K562 (cell line): ENCODE data around the gene CBFA2T2. TPM values are rescaled to one million over a fixed set of nuclear protein-coding genes. Genes with fewer than 3 reads are reported as not detected.

Experiments used
- AFF1 ChIP-seq, 2 experiments: fragments of 450-650 bp; IDR thresholded peaks; 2 replicates each; pipeline ENCODE4 v1.6.1; 2018; ENCODE audit warnings: mild to moderate bottlenecking in 2 of 2, low read depth in 1 of 2; ENCODE audit not compliant: partially characterized antibody in 2 of 2
- GATA2 ChIP-seq: sonication (generic); formaldehyde crosslinking; IDR thresholded peaks from 2 replicates; pipeline ENCODE4 v1.4.0; 2020; ENCODE audit warnings: mild to moderate bottlenecking, missing genetic modification reagents
- GATAD2A ChIP-seq: fragments of 450-650 bp; IDR thresholded peaks from 2 replicates; pipeline ENCODE4 v1.6.1; 2017
- LCOR ChIP-seq: sonication (generic); formaldehyde crosslinking; IDR thresholded peaks from 2 replicates; pipeline ENCODE4 v1.8.0; 2022; ENCODE audit warnings: mild to moderate bottlenecking, missing genetic modification reagents
- NFIX ChIP-seq: fragments of 250-450 bp; sonication (Bioruptor Pico); IDR thresholded peaks from 2 replicates; pipeline ENCODE4 v1.4.0; 2020; ENCODE audit warnings: low read depth, mild to moderate bottlenecking, moderate library complexity
- PTTG1 ChIP-seq: fragments of 450-650 bp; IDR thresholded peaks from 2 replicates; pipeline ENCODE4 v1.6.1; 2016; ENCODE audit warnings: low read depth, mild to moderate bottlenecking, missing genetic modification characterization, missing compliant biosample characterization
- ZNF318 ChIP-seq, 2 experiments: fragments of 450-650 bp; IDR thresholded peaks; 2 replicates each; pipeline ENCODE4 v1.6.1; 2016; ENCODE audit warnings: mild to moderate bottlenecking in 2 of 2, borderline replicate concordance in 1 of 2, low read depth in 1 of 2, moderate library complexity in 1 of 2
- polyA plus RNA-seq, 8 experiments: library from polyadenylated mRNA; depleted of rRNA in 4 of 8; stranded (reverse) in 5 of 8; unstranded in 3 of 8; fragments of >200 nt; fragmentation: Nextera tagmentation in 2 of 8; fragmentation: Illumina TruSeq in 1 of 8; extraction: Ambion mirVana in 2 of 8; extraction: Trizol in 1 of 8; gene quantifications; 2 replicates each; pipeline versions ENCODE4 v1.2.1 to v1.2.3, GENCODE V29; 2011 to 2014; ENCODE audit warnings: inconsistent platforms in 1 of 8, missing spikeins in 1 of 8
- total RNA-seq, 7 experiments: library from RNA; depleted of rRNA in 6 of 7; stranded (reverse); fragments of >200 nt in 6 of 7; fragmentation: Illumina TruSeq in 2 of 7; extraction: Trizol in 2 of 7; gene quantifications; 2 replicates each; pipeline versions ENCODE4 v1.2.1 to v1.2.3, GENCODE V29; 2011 to 2021; ENCODE audit warnings: low replicate concordance in 1 of 7

Gene CBFA2T2
- total and polyA plus RNA-seq, 9 of the 15 experiments (the other 6 are each of a cell fraction or from before 2014, with no cell fraction given), result 0.27 to 9.6 (median 5.8) TPM

- no peak for TF ChIP-seq ZNF318 (IDR thresholded peaks at IDR 0.05; ENCODE audit: borderline replicate concordance in 1 of 2, low read depth in 1 of 2)
- TF ChIP-seq LCOR (CRISPR knock-in tag), result peak; percentile 11; the same call in 1 of the 2 replicates
- TF ChIP-seq NFIX (CRISPR knock-in tag), result no peak
- TF ChIP-seq PTTG1 (tag), result no peak
- no peak for TF ChIP-seq GATA2 (CRISPR knock-in tag)
- no peak for TF ChIP-seq AFF1 (IDR thresholded peaks at IDR 0.05; ENCODE audit: low read depth in 1 of 2, partially characterized antibody in 2 of 2)
- TF ChIP-seq GATAD2A, result 0 out of 2 replicates have a peak, but pooled peaks have one; percentile 10
Measured at GRCh38 chr20:33663161-33664084, 173.5 kb downstream of the CBFA2T2 start (continued).
